NT2/D1 (cell line): ENCODE data around the gene ROR1.

Experiments used
- YY1 ChIP-seq: IDR thresholded peaks from 2 replicates; pipeline ENCODE4 v1.6.1; 2011; ENCODE audit not compliant: insufficient read length, insufficient read depth
- ZNF274 ChIP-seq: IDR thresholded peaks from 2 replicates; pipeline ENCODE4 v1.6.1; 2011; ENCODE audit warnings: mild to moderate bottlenecking, low read depth, low read length

DNA sequence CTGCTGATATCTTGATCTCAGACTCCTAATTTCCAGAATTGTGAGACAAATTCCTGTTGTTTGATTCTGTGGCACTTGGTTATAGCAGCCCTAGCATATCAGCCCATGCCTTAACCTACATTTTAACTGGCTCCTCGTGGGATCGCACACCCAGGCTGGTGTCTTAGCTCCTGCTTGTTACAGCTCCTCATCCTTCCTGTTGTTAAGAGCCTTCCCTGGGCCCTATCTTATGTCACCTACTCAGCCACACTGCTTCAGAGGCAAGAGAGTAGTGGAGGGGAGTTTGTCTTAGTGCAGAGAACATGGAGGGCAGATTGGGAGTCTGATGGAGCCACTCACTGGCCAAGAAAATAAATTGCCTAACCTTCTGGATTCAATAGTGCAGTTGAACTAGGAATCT, 131.0 kb downstream of the ROR1 start:
- TF ChIP-seq YY1 = no peak
- no peak for TF ChIP-seq ZNF274
